Smooth muscle cell of the brain vasculature (primary cell): ENCODE results near the gene NR5A1.

Source experiments
- DNase-seq: peaks from one replicate; pipeline ENCODE4 v3.0.0-alpha.2; 2012; ENCODE audit warnings: low read depth, low spot score

NR5A1 gene

GRCh38 chr9:124440786-124441185 lies 66.4 kb downstream of the NR5A1 start:
- DNase-seq: no peak

- DNase-seq: no peak
Measured at GRCh38 chr9:124439686-124440243, 67.4 kb downstream of the NR5A1 start.

DNA sequence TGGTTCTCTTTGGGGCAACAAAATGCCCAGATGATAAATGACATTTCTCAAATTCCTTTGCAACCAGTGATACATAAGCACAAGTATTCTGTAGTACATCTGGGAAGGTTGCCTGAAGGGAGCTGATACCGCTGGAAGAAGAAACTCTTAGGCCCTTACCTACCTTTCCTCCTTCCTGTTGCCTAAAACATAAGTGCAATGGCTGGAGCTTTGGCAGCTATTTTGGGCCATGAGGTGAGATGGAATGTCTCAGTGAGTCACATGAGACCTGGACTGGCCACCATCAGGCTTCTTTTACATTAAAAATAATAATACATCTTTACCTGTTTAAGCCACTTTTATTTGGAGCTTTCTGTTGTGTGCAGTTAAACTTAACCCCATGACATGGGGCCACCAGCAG lies 68.1 kb downstream of the NR5A1 start:
- DNase-seq: no peak

DNA sequence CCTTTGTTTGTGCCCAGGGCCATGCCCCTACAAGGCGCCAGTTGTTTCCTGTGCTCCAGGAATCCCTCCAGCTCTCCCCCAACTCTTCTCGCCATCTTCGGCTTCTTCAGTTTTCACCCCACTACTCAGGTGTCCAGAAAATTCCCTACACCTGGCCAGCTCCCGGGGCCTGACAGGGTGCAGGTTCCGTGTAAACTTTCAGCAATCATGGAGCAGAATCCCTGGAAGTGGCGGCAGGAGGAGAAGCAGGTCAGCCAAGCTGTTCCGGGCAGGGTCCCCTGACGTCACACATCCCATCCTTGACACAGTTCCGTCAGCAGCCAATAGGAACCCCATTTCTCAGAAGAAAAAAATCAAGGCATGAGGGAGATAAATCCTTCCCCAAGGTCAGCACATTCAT lies 69.1 kb downstream of the NR5A1 start:
- no peak for DNase-seq

GRCh38 chr9:124437086-124437485 lies 70.1 kb downstream of the NR5A1 start:
- no peak for DNase-seq

- no peak for DNase-seq
Measured at GRCh38 chr9:124436320-124436719, 70.9 kb downstream of the NR5A1 start.
